Measurements from ENCODE around the gene CDKN2D. TPM values are rescaled to one million over a fixed set of nuclear protein-coding genes. Genes with fewer than 3 reads are reported as not detected.
A peak's percentile ranks its signal among the peaks of the same experiment; 100 is the strongest.

Gene CDKN2D
- total and polyA plus RNA-seq, 8 donors: 7.2 to 15.7 (median 10.0) TPM

DNA sequence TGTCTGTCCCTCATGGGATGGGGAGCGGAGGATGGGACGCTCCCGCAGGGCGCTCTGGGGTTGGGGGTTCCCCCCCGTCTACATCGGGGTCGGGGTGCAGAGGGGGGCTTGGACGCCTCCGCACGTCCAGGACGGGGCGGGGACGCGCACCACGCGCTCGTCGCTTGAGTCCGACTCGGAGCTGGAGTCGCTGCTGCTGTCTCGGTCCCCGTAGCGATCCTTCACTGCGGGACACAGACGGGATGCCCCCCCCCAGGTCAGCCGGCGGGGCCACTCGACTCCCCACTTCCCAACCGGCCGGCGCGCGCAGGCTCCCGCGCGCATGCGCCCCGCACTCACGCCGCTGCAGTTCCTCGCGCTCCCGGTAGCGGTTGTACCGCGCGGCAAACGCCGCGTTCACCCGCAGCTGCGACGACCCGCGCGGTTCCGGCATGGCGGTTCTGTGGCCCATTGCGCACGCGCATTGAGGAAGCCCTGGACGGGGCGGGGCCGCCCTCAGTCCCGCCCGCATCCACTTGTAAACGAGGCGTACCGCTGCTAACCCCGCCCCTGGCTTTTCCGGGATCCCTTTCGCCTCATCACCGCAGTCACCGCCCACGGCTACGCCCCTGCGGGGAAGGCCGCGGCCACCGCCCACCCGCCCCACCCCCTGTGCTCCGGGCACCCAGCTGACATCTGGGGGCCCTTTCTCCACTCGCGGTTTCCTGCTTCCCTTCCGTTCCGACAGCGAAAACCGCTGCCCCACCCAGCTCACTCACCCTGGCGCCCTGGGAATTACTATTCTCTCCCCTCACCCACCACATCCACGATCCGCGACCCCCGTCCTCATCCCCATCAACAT is 3.0 kb downstream of the CDKN2D start, which contains the start of gene KRI1:
Gene KRI1 (minus strand): TSS at position 444 of the 841 bp plus-strand sequence. CDS start 11 bp downstream, at position 433.
- Histone ChIP-seq H3K4me1 (peaks cover 10 to 54% of the 10 kb centered on the region in 2 donors), H3K27me3 (no peaks in the 10 kb centered on the region), H3K4me3 (peak within 1 kb of the TSS; percentile 79 to 94), H3K9me3 (no peaks in the 10 kb centered on the region), H3K27ac (peak within 1 kb of the TSS; percentile 70 to 92), H3K36me3 (peaks cover 0 to 19% of the 10 kb centered on the region in 2 donors)
- DNase-seq (peak; percentile 94 to 99 (median 99)), ATAC-seq (peak; percentile 84)
- TF ChIP-seq, protein P1, sequence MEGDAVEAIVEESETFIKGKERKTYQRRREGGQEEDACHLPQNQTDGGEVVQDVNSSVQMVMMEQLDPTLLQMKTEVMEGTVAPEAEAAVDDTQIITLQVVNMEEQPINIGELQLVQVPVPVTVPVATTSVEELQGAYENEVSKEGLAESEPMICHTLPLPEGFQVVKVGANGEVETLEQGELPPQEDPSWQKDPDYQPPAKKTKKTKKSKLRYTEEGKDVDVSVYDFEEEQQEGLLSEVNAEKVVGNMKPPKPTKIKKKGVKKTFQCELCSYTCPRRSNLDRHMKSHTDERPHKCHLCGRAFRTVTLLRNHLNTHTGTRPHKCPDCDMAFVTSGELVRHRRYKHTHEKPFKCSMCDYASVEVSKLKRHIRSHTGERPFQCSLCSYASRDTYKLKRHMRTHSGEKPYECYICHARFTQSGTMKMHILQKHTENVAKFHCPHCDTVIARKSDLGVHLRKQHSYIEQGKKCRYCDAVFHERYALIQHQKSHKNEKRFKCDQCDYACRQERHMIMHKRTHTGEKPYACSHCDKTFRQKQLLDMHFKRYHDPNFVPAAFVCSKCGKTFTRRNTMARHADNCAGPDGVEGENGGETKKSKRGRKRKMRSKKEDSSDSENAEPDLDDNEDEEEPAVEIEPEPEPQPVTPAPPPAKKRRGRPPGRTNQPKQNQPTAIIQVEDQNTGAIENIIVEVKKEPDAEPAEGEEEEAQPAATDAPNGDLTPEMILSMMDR (IDR thresholded peaks at IDR 0.05): peak; percentile 11 to 55
- intact Hi-C loops (cut with DNase I): no loop called here

- Histone ChIP-seq H3K4me1 (peaks cover 10 to 53% of the 10 kb centered on the region in 2 donors), H3K27me3 (no peaks in the 10 kb centered on the region), H3K4me3 (peak overlapping the region; percentile 79 to 94), H3K27ac (peak overlapping the region; percentile 70 to 92), H3K36me3 (peaks cover 0 to 26% of the 10 kb centered on the region in 2 donors), H3K9me3 (no peaks in the 10 kb centered on the region)
- peak in 1 of 4 donors; percentile 53 for DNase-seq
- TF ChIP-seq, protein P1 (IDR thresholded peaks at IDR 0.05): no peak
- ATAC-seq: peak; percentile 4
- intact Hi-C loops (cut with DNase I): no loop called here
Measured at GRCh38 chr19:10565028-10565566, 3.7 kb downstream of the CDKN2D start.

- Histone ChIP-seq H3K27ac (no peak overlapping the region), H3K36me3 (peaks cover 0 to 50% of the 10 kb centered on the region in 2 donors), H3K27me3 (no peaks in the 10 kb centered on the region), H3K9me3 (no peaks in the 10 kb centered on the region), H3K4me3 (no peak overlapping the region), H3K4me1 (peaks cover 6 to 33% of the 10 kb centered on the region in 2 donors)
- intact Hi-C loops (cut with DNase I): no loop called here
- ATAC-seq (no peak), DNase-seq (no peak)
- TF ChIP-seq, protein P1 (IDR thresholded peaks at IDR 0.05): no peak
Measured at GRCh38 chr19:10562609-10563008, 6.2 kb downstream of the CDKN2D start.

DNA sequence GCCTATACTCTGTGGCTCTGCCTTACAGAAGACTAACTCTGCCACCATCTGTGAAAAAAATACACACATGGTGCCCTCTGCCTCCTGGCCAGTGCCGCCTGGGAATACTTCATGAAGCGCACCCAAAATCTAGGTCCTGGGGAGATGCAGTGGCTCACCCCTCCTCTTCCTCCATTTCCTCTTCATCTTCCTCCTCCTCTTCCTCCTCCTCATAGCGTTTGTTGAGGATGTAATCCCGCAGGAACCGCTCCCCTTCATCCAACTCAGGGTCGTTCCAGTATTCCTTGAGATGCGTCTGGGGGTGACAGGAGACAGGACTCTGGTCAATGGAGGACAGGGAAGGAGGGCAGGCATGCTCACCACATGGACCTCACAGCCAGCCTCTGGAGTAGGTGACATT is 8.6 kb downstream of the CDKN2D start:
- Histone ChIP-seq H3K4me1 (peaks cover 0 to 13% of the 10 kb centered on the region in 2 donors), H3K27ac (no peak overlapping the region), H3K9me3 (no peaks in the 10 kb centered on the region), H3K4me3 (no peak overlapping the region), H3K27me3 (no peaks in the 10 kb centered on the region), H3K36me3 (peaks cover 0 to 74% of the 10 kb centered on the region in 2 donors)
- no peak for DNase-seq
- TF ChIP-seq, protein P1 (IDR thresholded peaks at IDR 0.05): no peak
- intact Hi-C loops (cut with DNase I): no loop called here
- no peak for ATAC-seq

- intact Hi-C loops (cut with DNase I): no loop called here
- no peaks in the 10 kb centered on the region for H3K9me3 ChIP-seq
- H3K4me1 ChIP-seq: no peaks in the 10 kb centered on the region
- peaks cover 0 to 97% of the 10 kb centered on the region in 2 donors for H3K36me3 ChIP-seq
- no peaks in the 10 kb centered on the region for H3K27me3 ChIP-seq
- ATAC-seq: no peak
- no peak overlapping the region for H3K27ac ChIP-seq
- no peak overlapping the region for H3K4me3 ChIP-seq
- TF ChIP-seq, protein P1 (IDR thresholded peaks at IDR 0.05): no peak
- peak in 1 of 4 donors; percentile 70 for DNase-seq
Measured at GRCh38 chr19:10557603-10558197, 11.1 kb downstream of the CDKN2D start.

Data from left lung (tissue), 10 donors.